SW480 (cell line): ENCODE results near the gene ANXA11.
"Not testable (repeated sequence)": the region's sequence is repeated elsewhere in the genome, so short reads cannot be mapped to it uniquely, and the experiment has no call there.

Source experiments
- DNase-seq: peaks from one replicate; pipeline ENCODE4 v3.0.0-alpha.2; 2016; ENCODE audit warnings: low spot score

The ANXA11 gene

GRCh38 chr10:80207768-80208370 is 2.5 kb upstream of the ANXA11 start:
- peak; percentile 45 for DNase-seq

GRCh38 chr10:80206277-80206655 is 929 bp upstream of the ANXA11 start:
- no peak for DNase-seq

GRCh38 chr10:80204677-80205476 is 460 bp downstream of the ANXA11 start:
- peak; percentile 31 for DNase-seq

GRCh38 chr10:80203835-80204676 is 1.3 kb downstream of the ANXA11 start:
- DNase-seq: peak; percentile 83

- peak; percentile 69 for DNase-seq
Observed at GRCh38 chr10:80202934-80203834, 2.2 kb downstream of the ANXA11 start.

- not testable (repeated sequence) for DNase-seq
Observed at GRCh38 chr10:80202530-80202929, 2.8 kb downstream of the ANXA11 start.

- DNase-seq: no peak
Observed at GRCh38 chr10:80201608-80202141, 3.7 kb downstream of the ANXA11 start.

GRCh38 chr10:80200687-80201086 is 4.7 kb downstream of the ANXA11 start:
- no peak for DNase-seq

- DNase-seq: no peak
Observed at GRCh38 chr10:80200259-80200658, 5.1 kb downstream of the ANXA11 start.

- no peak for DNase-seq
Observed at GRCh38 chr10:80199828-80200227, 5.5 kb downstream of the ANXA11 start.

- no peak for DNase-seq
Observed at GRCh38 chr10:80197972-80198916, 7.1 kb downstream of the ANXA11 start.

- no peak for DNase-seq
Observed at GRCh38 chr10:80196950-80197315, 8.4 kb downstream of the ANXA11 start.

- peak; percentile 98 for DNase-seq
Observed at GRCh38 chr10:80196270-80196949, 8.9 kb downstream of the ANXA11 start.

- no peak for DNase-seq
Observed at GRCh38 chr10:80195046-80195574, 10.2 kb downstream of the ANXA11 start.

- DNase-seq: no peak
Observed at GRCh38 chr10:80194373-80195045, 10.8 kb downstream of the ANXA11 start.

GRCh38 chr10:80192553-80192952 is 12.8 kb downstream of the ANXA11 start:
- no peak for DNase-seq

- peak; percentile 86 for DNase-seq
Observed at GRCh38 chr10:80191589-80192270, 13.6 kb downstream of the ANXA11 start.

GRCh38 chr10:80188713-80189112 is 16.6 kb downstream of the ANXA11 start:
- no peak for DNase-seq
